ENCODE data around the gene RAD17. TPM values are rescaled to one million over a fixed set of nuclear protein-coding genes. Genes with fewer than 3 reads are reported as not detected.

RAD17 gene
- total and polyA plus RNA-seq, 2 experiments from 2014 or later = 29.0 to 38.8 TPM

GRCh38 chr5:69360442-69360841, 9.2 kb upstream of the RAD17 start:
- H3K4me1 ChIP-seq (ENCODE audit: insufficient read depth) = no peaks in the 10 kb centered on the region
- Mint-ChIP-seq H3K27ac (no peak overlapping the region), H3K4me3 (no peak overlapping the region), H3K9me3 (no peaks in the 10 kb centered on the region), H3K4me1 (no peaks in the 10 kb centered on the region), H3K27me3 (ENCODE audit: insufficient read depth, low read depth, poor library complexity) (no peaks in the 10 kb centered on the region), H3K36me3 (ENCODE audit: low read depth) (peaks cover 30% of the 10 kb centered on the region)
- H3K4me3 ChIP-seq = no peak overlapping the region
- TF ChIP-seq JUNB (IDR thresholded peaks at IDR 0.05; ENCODE audit: unreplicated experiment) (no peak), REST (IDR thresholded peaks at IDR 0.05; ENCODE audit: unreplicated experiment) (no peak), ZNF114 (CRISPR knock-in tag; IDR thresholded peaks at IDR 0.05) (no peak), EZH2phosphoT487 (IDR thresholded peaks at IDR 0.05; ENCODE audit: unreplicated experiment) (no peak), STAT1 (IDR thresholded peaks at IDR 0.05; ENCODE audit: unreplicated experiment) (no peak), NANOG (IDR thresholded peaks at IDR 0.05; ENCODE audit: borderline replicate concordance) (no peak), EZH2 (IDR thresholded peaks at IDR 0.05; ENCODE audit: low read depth, unreplicated experiment) (no peak), CTCF (conservative IDR thresholded peaks at IDR 0.05; ENCODE audit: low read depth in 2 of 2) (no peak), ZNF462 (CRISPR knock-in tag; IDR thresholded peaks at IDR 0.05) (no peak), ZNF331 (CRISPR knock-in tag; IDR thresholded peaks at IDR 0.05; ENCODE audit: low read depth) (no peak), CREB1 (CRISPR knock-in tag; IDR thresholded peaks at IDR 0.05; ENCODE audit: low read depth) (no peak), ETS1 (IDR thresholded peaks at IDR 0.05) (no peak), POLR2AphosphoS5 (IDR thresholded peaks at IDR 0.05; ENCODE audit: low read depth) (no peak)
- no peak for ATAC-seq
- H2AFZ ChIP-seq = no peak overlapping the region
- H4K20me1 ChIP-seq (replicated peaks; ENCODE audit: insufficient read depth) = peaks cover 17% of the 10 kb centered on the region
- no peaks in the 10 kb centered on the region for H3K9me2 ChIP-seq (ENCODE audit: insufficient read depth)
- no peaks in the 10 kb centered on the region for H3F3A ChIP-seq (replicated peaks; ENCODE audit: low read depth)
- no peaks in the 10 kb centered on the region for H3K27me3 ChIP-seq (ENCODE audit: insufficient read depth)
- peaks cover 5% of the 10 kb centered on the region; the same call in 1 of the 2 replicates for H3K36me3 ChIP-seq (ENCODE audit: insufficient read depth)
- H3K27ac ChIP-seq (ENCODE audit: low read depth) = no peak overlapping the region
- H3K4me2 ChIP-seq = no peak overlapping the region
- H3K79me2 ChIP-seq (replicated peaks; ENCODE audit: insufficient read depth) = peaks cover 64% of the 10 kb centered on the region
- DNase-seq (ENCODE audit: low spot score) = no peak
